GM18907 (cell line): ENCODE results near the gene BHLHA9.
"Not testable (repeated sequence)": the region's sequence is repeated elsewhere in the genome, so short reads cannot be mapped to it uniquely, and the experiment has no call there.

ENCODE experiments used
- ATAC-seq: cut with Tn5 transposase; IDR thresholded peaks from one replicate; pipeline ENCODE4 v1.9.1; 2021; ENCODE audit warnings: mild to moderate bottlenecking, moderate library complexity; ENCODE audit not compliant: unreplicated experiment

Gene BHLHA9

DNA sequence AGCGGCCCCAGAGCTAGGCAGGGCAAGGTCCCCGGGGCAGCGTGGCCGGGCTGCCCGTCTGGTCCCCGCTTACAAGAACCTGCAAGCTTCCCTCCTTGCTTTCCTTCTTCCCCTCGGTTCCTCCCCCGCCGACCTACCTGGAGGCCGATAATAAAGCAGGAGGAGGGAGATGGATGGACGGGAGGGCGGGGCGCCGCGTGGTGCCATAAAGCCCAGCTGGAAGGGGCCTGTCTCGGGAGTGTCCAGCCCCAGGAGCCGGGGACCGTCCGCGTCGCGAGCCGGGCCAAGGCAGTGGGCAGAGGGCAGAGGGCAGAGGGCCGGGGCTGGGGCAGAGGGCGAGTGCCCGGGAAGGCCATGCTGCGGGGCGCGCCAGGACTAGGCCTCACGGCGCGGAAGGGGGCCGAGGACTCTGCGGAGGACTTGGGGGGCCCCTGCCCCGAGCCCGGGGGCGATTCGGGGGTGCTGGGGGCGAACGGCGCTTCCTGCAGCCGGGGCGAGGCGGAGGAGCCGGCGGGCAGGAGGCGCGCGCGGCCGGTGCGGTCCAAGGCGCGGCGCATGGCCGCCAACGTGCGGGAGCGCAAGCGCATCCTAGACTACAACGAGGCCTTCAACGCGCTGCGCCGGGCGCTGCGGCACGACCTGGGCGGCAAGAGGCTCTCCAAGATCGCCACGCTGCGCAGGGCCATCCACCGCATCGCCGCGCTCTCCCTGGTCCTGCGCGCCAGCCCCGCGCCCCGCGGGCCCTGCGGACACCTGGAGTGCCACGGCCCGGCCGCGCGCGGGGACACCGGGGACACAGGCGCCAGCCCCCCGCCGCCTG, at the start of gene BHLHA9:
Gene BHLHA9, plus strand, starts transcription at position 235 of the 820 bp plus-strand sequence. Its CDS starts 120 bp downstream, at position 355.
- no peak for ATAC-seq

DNA sequence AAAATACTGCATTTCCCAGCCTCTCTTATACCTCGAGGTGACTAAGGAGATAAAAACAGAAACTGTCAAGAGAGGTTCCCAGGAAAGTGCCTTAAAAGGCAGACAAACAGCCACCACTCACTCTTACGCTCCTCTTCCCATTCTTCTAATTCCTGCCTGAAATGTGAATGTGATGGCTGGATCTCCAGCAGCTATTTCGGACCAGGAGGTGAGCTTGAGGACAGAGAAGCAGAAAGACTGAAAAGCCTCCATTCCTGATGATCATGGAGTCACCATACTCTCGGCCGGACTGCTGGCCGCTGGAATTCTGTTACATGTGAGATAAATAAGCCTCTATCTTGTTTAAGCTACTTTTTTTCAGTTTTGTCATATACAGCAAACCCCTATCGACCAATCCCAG, 49.0 kb upstream of the BHLHA9 start:
- ATAC-seq = no peak

DNA sequence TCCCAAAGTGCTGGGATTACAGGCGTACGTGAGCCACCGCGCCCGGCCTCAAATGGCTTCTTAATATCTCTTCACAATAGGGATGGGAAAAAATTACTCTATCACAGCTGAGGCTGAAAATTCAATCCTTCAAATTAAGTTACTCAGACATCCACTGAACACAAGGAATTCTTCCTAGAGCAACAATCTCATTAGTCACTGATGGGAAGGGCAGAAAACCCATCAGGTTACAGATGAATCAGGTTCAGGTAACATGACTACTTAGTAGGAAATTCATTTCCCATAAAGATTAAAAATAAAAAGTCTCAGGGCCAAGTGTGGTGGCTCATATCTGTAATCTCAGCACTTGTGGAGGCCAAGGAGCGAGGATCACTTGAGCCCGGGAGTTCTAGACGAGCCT, 47.9 kb upstream of the BHLHA9 start:
- no peak for ATAC-seq

DNA sequence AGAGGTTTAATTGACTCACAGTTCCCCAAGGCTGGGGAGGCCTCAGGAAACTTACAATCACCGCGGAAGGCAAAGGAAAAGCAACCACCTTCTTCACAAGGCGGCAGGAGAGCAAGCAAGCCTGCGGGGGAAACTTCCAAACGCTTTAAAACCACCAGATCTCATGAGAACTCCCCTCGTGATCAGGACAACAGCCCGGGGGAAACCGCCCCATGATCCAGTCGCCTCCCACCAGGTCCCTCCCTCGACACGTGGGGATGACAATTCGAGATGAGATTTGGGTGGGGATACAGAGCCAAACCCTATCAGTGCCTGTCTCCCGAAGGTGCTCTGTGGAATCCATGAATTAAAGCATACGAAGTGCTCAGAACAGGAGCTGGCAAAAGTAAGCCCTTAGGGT, 46.6 kb upstream of the BHLHA9 start:
- no peak for ATAC-seq

DNA sequence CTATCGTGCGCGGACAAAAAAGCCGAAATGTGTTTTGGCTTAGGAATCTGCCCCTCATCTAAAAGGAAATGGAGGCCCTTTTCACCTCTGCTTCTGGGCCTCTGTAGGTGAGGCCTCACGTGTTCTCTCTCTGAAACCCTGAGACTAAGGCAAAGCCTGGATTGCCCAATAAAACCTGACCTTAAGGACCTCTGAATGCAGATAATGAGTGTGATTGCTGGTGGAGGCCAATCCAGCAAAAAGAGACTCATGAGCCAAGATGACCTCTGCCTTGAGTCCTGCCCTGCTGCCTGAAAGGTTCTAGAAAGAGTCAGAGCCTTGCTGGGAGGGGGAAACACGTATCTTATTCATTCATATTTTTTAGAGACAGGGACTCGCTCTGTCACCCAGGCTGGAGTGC, 45.9 kb upstream of the BHLHA9 start:
- no peak for ATAC-seq

DNA sequence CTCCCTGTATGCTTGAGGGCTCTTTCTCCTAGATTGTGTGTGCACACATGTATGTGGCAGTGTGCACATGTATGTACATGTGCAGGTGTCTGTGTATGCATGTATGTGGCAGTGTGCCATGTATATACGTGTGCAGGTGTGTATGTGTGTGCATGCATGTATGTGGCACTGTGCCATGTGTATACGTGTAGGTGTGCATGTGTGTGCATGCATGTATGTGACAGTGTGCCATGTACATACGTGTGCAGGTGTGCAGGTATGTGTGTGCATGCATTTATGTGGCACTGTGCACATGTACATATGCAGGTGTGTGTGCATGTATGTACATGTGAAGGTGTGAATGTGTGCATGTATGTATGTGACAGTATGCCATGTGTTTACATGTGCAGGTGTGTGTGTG, 43.9 kb upstream of the BHLHA9 start:
- ATAC-seq = no peak

DNA sequence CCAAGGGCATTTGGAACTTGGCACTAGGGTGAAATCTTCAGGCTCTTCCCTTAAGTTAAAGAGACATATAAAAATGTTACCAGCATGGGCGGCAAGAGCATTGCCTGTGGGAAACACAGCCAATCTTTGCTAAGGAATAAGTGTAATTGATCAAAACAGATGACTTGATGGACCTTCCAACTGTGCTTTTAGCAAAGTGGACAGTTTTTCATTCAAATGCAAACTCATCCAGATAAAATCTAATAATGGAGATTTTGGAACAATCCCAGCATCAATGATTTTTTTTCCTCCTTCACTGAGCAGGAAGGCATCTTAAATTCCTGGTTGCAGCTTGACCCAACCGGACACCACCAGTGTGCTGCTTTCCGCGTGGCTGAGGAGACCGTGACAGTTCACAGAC, 42.9 kb upstream of the BHLHA9 start:
- ATAC-seq = no peak

DNA sequence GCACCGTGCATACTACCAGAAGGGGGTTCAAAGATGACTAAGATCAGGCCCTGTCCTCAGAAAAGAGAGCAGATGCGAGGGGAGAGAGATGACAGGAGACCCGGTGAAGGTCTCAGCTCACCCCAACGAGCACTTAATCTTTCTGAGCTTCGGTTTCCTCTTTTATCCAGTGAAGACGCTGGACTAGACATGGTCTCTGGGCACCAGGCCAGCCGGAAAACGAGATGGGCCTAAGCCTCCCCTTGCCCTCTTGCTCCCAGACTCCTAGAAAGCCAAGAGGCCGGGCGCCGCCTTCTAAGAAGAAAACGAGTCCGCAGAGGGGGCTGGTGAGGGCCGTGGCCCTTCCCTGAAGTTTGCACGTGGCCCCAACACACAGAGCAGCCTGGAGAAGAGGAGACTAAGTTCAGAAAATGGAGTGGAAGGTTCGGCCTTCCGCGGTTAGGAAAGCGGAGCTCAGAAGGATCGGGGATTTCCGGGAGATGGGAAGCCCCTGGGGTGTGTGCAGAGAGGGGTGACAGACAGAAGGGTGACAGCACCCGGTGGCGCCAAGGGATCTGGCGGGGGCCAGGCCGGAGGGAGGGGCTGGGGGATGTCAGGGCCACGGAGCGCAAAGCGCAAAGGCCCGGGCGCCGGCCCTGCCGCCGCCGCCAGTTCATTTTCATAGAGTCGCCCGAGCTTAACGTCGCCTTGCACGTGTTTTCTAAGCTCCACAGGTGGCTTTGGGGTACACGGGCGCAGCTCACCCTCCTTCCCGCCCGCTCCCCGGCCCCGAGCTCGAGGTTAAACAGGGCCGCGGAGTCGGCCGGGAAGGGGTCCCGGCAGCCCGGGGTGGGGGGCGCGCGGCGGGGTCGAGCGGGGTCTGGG, 42.1 kb upstream of the BHLHA9 start:
- ATAC-seq = peak; percentile 57

DNA sequence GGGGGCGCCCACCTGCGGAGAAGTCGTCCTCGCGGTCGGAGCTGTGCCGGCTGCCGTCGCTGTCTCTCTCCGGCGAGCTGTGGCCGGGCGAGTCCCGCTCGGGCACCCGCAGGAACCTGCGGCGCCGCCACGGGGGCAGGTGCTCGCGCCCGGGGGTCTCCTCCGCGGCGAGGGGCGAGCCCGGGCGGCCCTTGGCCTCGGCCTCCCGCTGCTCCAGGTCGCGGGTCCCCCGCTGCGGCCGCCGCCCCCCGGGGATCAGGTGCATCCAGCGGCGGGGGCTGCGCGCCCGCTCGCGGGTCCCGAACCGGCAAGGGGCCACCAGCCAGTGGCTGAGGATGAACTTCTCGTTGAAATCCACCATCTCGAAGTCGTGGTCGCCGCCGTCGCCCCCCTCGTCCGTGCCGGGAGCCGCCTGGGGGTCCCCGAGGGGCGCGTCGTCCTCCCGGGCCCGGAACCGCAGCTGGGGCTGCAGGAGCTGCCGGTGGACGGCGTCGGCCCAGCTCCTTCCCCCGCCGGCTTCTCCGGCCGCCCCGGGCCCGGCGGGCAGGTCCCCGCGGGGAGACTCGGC, 41.4 kb upstream of the BHLHA9 start:
- peak; percentile 25 for ATAC-seq

DNA sequence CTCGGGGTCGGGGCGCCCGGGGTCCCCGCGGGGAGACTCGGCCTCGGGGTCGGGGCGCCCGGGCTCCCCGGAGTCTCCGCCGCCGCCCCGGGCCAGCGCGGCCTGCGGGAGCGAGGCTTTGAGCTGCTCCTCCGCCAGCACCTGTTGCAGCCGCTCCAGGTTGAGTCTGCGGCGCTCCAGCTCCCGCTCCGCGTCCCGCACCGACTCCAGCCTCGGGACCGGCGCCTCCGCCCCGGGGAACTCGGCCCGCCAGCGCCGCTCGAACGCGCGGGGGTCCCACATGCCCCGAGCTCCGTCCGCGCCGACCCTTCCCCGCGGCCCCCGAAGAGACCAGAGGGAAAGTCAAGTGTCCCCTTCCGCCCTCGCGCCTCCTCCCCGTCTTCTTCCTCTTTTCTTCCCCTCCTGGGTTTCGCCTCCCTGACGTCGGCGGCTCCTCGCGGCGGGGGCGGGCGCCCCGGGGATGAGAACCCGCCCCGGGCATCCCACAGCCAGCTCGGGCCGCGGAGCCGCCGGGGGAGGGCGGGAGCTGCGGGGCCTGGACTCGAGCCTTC, 40.8 kb upstream of the BHLHA9 start:
- ATAC-seq = peak; percentile 52

DNA sequence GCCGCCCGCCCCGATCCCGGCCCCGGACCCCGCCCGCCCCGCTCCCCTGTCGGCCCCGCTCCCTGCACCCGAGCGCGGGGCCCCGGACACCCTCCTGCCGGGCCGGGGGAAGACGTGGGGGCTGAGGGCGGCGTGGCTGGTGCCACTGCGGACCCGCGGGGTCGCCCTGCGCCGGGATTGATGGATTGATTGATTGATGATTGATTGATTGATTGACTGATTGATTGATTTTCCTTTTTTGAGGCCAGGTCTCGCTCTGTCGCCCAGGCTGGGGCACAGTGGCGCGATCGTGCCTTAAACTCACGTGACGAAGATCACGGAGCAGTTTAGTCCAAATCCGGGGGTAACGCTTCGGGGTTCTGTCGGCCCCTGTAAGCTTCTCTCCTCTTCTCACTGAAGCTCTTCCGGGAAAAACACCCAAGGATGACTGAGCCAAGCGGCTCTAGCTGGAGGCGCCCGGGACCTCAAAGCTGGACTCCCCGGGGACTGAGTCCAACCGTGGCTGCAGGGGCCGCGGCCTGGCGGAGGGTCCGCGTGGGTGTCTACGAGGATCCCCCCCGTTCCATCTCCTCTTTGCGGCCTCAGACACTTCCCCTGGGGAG, 40.2 kb upstream of the BHLHA9 start:
- ATAC-seq = no peak

DNA sequence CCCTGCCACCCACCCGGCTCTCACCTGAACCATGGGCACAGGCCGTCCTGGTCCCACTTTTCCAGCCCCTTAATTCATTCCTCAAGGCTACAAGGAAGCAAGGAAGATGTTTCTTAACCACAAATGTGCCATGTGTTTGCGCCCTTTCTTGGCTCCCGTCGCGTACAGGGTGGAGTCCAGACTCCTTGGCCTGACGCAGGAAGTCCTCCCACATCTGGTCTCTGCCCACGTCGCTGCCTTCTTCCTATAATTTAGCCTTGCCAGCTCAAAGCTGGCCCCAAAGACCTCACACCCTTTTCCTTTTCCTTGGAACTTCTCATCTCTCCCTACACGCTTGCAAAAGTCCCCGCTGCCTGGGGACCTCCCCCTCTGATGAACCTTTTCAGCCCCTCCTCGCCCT, 38.8 kb upstream of the BHLHA9 start:
- no peak for ATAC-seq

DNA sequence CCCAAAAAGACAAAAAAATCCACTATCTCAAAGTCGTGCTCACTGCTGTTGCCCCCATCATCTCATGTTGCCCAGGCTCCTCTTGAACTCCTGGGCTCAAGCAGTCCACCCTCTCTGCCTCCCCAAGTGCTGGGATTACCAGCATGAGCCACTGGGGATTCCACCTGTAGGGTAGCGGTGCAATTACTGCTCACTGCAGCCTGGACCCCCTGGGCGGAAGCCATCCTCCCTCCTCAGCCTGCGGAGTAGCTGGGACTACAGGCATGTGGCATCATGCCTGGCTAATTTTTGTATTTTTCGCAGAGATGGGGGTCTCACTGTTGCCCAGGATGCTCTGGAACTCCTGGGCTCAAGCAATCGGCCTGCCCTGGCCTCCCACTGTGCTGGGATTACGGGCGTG, 37.9 kb upstream of the BHLHA9 start:
- no peak for ATAC-seq

DNA sequence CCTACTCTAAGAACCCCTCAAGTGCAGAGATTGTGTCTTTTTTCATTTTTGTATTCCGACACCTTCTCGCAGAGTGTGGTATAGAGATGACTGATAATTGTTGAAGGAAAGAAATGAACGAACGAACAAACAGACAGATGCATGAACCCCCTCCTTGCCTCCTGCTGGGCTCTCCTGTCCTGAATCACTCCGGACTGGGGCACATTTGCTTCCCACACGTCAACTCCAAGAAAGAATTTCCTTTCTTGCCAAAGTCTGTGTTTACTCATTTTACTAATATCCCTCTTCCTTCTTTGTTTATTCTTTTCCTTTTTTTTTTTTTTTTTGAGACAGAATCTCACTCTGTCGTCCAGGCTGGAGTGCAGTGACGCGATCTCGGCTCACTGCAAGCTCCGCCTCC, 37.5 kb upstream of the BHLHA9 start:
- ATAC-seq = no peak

DNA sequence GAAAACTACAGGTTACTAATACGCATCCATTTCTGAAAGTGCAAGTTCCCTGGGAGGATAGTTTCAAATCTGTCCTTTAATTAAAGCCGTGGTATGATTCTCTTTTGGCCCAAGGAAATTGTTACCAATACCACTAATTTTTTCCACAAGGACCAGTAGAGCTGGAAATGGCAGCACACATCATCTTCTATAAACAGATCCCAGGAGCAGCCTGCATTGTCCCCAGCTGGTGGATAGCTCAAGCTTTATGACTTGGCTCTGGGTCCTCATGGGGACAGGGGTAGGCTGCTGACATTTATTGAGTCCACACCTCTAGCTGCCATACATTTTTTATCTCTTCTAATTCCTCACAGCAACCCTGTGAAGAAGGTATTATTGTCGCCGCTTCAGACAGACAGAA, 35.8 kb upstream of the BHLHA9 start:
- no peak for ATAC-seq

DNA sequence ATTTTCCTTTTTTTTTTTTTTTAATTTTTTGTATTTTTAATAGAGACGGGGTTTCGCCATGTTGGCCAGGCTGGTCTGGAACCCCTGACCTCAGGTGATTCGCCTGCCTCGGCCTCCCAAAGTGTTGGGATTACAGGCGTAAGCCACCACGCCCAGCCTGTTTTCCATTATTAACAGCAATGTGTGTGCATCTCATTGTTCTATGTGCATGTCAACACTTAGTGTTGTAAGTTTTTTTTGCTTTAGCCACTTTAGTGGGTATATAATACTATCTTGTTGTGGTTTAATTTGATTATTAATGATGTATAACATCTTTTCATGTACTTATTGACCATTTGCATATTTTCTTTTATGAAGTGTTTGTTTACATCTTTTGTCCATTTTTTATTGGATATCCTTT, 32.8 kb upstream of the BHLHA9 start:
- ATAC-seq = no peak

DNA sequence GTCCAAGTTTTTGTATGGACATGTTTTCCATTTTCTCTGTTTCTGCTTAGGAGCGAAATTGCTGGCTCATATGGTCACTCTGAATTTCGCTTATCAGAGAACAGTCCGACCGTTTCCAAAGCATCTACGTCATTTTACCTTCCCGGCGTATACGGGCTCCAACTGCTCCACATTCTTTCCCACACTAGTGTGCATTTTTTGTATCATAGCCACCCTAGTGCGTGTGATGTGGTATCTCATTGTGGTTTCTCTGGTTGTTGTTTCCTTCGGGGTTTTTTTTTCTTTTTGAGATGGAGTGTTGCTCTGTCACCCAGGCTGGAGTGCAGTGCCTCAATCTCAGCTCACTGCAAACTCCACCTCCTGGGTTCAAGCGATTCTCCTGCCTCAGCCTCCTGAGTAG, 31.0 kb upstream of the BHLHA9 start:
- no peak for ATAC-seq

DNA sequence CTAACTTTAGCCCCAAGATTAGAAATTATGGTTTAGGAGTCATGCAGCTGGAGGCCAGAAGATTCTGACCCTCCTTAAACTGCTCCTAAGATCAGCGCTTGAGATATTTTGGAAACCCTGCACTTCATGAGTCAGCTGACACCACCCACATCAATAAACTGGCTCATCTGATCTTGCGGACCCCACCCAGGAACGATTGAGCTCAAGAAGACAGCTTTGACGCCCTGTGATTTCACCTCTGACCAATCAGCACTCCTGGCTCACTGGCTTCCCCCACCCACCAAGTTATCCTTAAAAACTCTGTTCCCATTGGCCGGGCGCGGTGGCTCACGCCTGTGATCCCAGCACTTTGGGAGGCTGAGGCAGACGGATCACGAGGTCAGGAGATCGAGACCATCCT, 29.8 kb upstream of the BHLHA9 start:
- ATAC-seq = not testable (repeated sequence)

DNA sequence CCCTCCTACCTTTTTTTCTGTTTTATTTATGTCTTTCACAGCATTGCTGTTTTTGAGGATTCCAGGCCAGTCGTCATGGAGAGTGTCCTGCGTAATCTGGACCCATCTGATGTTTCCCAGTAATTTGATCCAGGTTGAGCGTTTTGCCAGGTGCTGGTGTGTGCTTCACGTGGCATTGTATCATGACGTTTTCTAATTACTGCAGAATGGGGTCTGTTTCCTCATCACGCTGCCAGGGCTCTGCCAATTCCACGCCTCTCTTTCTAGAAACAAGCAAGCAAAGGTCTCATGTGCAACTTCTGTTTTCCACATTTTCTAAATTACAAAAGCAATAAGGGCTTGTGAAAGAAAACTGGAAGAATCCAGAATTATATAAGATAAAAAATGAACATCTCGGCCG, 28.3 kb upstream of the BHLHA9 start:
- no peak for ATAC-seq

DNA sequence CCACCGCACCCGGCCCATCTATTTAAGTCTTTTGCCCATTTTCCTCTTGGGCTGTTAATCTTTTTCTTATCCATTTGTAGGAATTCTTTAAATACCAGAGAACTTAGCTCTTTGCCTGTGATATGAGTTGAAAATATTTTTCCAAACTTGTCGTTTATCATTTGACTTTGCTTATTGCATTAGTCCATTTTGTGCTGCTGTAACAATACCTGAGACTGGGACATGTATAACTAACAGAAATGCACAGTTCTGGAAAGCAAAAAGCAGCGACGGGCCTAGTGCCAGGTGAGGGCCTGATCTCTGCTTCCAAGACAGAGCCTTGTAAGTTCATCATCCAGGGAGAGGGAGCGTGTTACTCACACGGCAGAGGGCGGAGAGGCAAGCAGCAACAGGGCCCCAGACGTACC, 25.6 kb upstream of the BHLHA9 start:
- no peak for ATAC-seq
